Kidney (tissue), 14 donors: ENCODE data around the gene OR14J1. TPM values are rescaled to one million over a fixed set of nuclear protein-coding genes. Genes with fewer than 3 reads are reported as not detected.
A peak's percentile ranks its signal among the peaks of the same experiment; 100 is the strongest.

Experiments used
- DNase-seq, 5 donors: peaks; one replicate each; pipeline ENCODE4 v3.0.0-alpha.2; 2013 to 2020
- FAIRE-seq: peaks from 2 replicates; lab custom pipeline; 2012; peaks lifted over from hg19 to GRCh38; lab: Jason Lieb, UNC
- H3K27ac ChIP-seq, 2 donors: one replicate each; pipeline ENCODE4 v1.7.0; 2013; ENCODE audit warnings: low read depth in 2 of 2, low read length in 2 of 2, inconsistent platforms in 1 of 2
- H3K27me3 ChIP-seq: one replicate; pipeline ENCODE4 v1.7.1; 2013; ENCODE audit warnings: low read length, inconsistent platforms; ENCODE audit not compliant: control insufficient read depth, insufficient read depth
- H3K36me3 ChIP-seq, 3 donors: one replicate each; pipeline versions ENCODE4 v1.7.0 to v1.7.1; 2013; ENCODE audit warnings: low read length in 3 of 3, control low read depth in 1 of 3, inconsistent platforms in 1 of 3; ENCODE audit not compliant: insufficient read depth in 3 of 3, control insufficient read depth in 2 of 3
- H3K4me1 ChIP-seq, 3 donors: one replicate each; pipeline versions ENCODE4 v1.7.0 to v1.7.1; 2013; ENCODE audit warnings: low read length in 3 of 3, inconsistent platforms in 1 of 3, low read depth in 1 of 3; ENCODE audit not compliant: control insufficient read depth in 2 of 3, insufficient read depth in 2 of 3
- H3K4me3 ChIP-seq, 3 donors: one replicate each; pipeline versions ENCODE4 v1.7.0 to v1.8.1; 2013; ENCODE audit warnings: low read length in 3 of 3, control low read depth in 1 of 3, inconsistent platforms in 1 of 3
- H3K9ac ChIP-seq, 3 donors: one replicate each; pipeline versions ENCODE4 v1.7.0 to v1.7.1; 2013; ENCODE audit warnings: low read length in 3 of 3, control low read depth in 1 of 3, inconsistent platforms in 1 of 3
- H3K9me3 ChIP-seq, 3 donors: one replicate each; pipeline versions ENCODE4 v1.7.0 to v1.7.1; 2013; ENCODE audit warnings: low read length in 3 of 3, control low read depth in 1 of 3, inconsistent platforms in 1 of 3; ENCODE audit not compliant: control insufficient read depth in 2 of 3, insufficient read depth in 1 of 3
- CTCF ChIP-seq: IDR thresholded peaks from 3 replicates; pipeline ENCODE4 v1.5.1; 2012; ENCODE audit warnings: mild to moderate bottlenecking, moderate library complexity, borderline replicate concordance; ENCODE audit not compliant: insufficient read depth; ENCODE audit errors: extremely low read depth
- intact Hi-C: fragments of 100-400 bp; cut with DNase I; formaldehyde crosslinking; loops from one replicate; pipeline ENCODE4 v1.11.1; 2022
- polyA plus RNA-seq: library from polyadenylated mRNA; stranded (reverse); fragments of 350-450 nt; fragmentation: Illumina TruSeq; extraction: RNeasy Lipid Tissue Mini Kit (QIAGEN cat#74804); gene quantifications from one replicate; pipeline ENCODE4 v1.2.3, GENCODE V29; 2014; ENCODE audit warnings: low read depth, low replicate concordance; ENCODE audit not compliant: insufficient read depth
- total RNA-seq: library from RNA; stranded (reverse); fragmentation: NEBNext Ultra II Directional; extraction: Animal tissue kit (Norgen Biotek cat#: 25700); gene quantifications from one replicate; pipeline ENCODE4 v1.2.1, GENCODE V29; 2021
- donor health status: control.
- donor health status: control.
- donor health status: control.
- donor health status: control.
- donor health status: control.
- donor health status: DM: yes; HTN: yes; CAD: no.
- donor health status: Normal renal cell carcinoma (clear cell type).

Gene OR14J1
- total and polyA plus RNA-seq, 2 donors from 2014 or later, result not detected

- Histone ChIP-seq H3K9ac (no peak overlapping the region), H3K9me3 (no peaks in the 10 kb centered on the region), H3K27ac (no peak overlapping the region), H3K4me3 (no peak overlapping the region), H3K4me1 (no peaks in the 10 kb centered on the region), H3K27me3 (no peaks in the 10 kb centered on the region), H3K36me3 (no peaks in the 10 kb centered on the region)
- intact Hi-C loops, result no loop called here
- FAIRE-seq (no peak), DNase-seq (no peak)
- TF ChIP-seq CTCF, result no peak
Observed at GRCh38 chr6:29259721-29260120, 41.8 kb upstream of the OR14J1 start.

GRCh38 chr6:29263001-29263400, 38.5 kb upstream of the OR14J1 start:
- Histone ChIP-seq H3K27ac (no peak overlapping the region), H3K9me3 (no peaks in the 10 kb centered on the region), H3K4me3 (no peak overlapping the region), H3K9ac (no peak overlapping the region), H3K36me3 (no peaks in the 10 kb centered on the region), H3K4me1 (no peaks in the 10 kb centered on the region), H3K27me3 (no peaks in the 10 kb centered on the region)
- DNase-seq (no peak), FAIRE-seq (no peak)
- intact Hi-C loops, result no loop called here
- TF ChIP-seq CTCF, result no peak

- Histone ChIP-seq H3K36me3 (no peaks in the 10 kb centered on the region), H3K4me3 (no peak overlapping the region), H3K4me1 (no peaks in the 10 kb centered on the region), H3K27me3 (no peaks in the 10 kb centered on the region), H3K9me3 (no peaks in the 10 kb centered on the region), H3K27ac (no peak overlapping the region), H3K9ac (no peak overlapping the region)
- intact Hi-C loops, result no loop called here
- TF ChIP-seq CTCF, result no peak
- FAIRE-seq (no peak), DNase-seq (no peak)
Observed at GRCh38 chr6:29294499-29294914, 7.0 kb upstream of the OR14J1 start.

- DNase-seq, result peak in 1 of 5 donors; percentile 68
- intact Hi-C loops, result no loop called here
Observed at GRCh38 chr6:29295181-29295585, 6.3 kb upstream of the OR14J1 start.

More at GRCh38 chr6:29295181-29295585, 6.3 kb upstream of the OR14J1 start:
- Histone ChIP-seq H3K9me3 (no peaks in the 10 kb centered on the region), H3K4me3 (no peak overlapping the region), H3K9ac (no peak overlapping the region), H3K4me1 (no peaks in the 10 kb centered on the region), H3K27me3 (no peaks in the 10 kb centered on the region), H3K27ac (no peak overlapping the region), H3K36me3 (no peaks in the 10 kb centered on the region)
- no peak for FAIRE-seq
- TF ChIP-seq CTCF, result no peak
